HG02884 (cell line): ENCODE data around the gene EHD4.
A peak's percentile ranks its signal among the peaks of the same experiment; 100 is the strongest.

Experiments used
- ATAC-seq: cut with Tn5 transposase; IDR thresholded peaks from one replicate; pipeline ENCODE4 v1.9.1; 2021; ENCODE audit warnings: mild to moderate bottlenecking, moderate library complexity; ENCODE audit not compliant: unreplicated experiment

The EHD4 gene

DNA sequence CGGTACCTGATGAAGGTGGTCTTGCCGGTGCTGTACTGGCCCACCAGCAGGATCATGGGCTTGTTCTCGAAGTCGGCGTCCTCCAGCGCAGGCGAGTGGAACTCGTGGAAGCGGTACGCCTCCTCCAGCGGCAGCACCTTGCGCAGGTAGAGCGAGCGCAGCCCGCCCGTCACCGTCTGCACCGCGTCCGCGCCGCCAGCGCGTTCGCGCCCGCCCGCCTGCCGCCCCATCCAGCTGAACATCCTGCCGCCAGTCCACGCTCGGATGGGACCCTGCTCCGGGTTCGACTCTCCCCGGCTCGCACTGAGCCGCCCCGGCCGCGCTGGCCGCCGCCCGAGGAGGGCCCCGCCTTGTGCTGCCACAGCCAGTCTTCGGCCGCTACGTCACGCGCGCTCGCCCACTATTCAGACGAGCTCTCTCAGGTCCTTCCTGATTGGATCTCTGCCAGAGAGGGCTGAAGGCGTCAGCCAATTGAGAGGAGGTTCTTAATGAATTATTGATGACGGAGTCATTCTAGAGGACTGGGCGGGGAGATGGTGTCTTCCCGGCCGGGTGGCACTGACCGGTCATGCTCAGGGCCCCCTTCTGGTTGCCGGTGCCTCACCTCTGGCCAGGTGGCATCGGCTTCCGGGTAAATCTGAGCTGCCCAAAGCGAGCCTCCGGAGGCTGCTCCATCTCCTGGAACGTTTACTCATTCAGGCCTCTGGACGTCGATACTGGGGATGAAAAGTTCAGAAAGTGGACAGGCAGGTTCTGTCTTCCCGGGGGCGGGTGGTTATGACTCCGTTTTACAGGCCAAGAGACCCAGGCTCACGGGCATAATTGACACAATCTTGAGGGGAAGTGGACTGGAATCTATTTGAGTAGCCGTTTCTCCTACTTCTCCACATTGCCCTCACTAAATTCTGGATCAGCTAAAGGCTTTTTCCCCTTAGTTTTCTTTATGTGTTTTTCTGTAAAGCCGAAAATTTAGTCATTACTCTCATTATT lies at the start of gene EHD4:
Gene EHD4, minus strand, starts transcription at position 305 of the 990 bp plus-strand sequence. Its CDS starts 63 bp downstream, at position 242.
- peak; percentile 73 for ATAC-seq

GRCh38 chr15:42021593-42021992 lies 49.2 kb upstream of the EHD4 start:
- no peak for ATAC-seq

DNA sequence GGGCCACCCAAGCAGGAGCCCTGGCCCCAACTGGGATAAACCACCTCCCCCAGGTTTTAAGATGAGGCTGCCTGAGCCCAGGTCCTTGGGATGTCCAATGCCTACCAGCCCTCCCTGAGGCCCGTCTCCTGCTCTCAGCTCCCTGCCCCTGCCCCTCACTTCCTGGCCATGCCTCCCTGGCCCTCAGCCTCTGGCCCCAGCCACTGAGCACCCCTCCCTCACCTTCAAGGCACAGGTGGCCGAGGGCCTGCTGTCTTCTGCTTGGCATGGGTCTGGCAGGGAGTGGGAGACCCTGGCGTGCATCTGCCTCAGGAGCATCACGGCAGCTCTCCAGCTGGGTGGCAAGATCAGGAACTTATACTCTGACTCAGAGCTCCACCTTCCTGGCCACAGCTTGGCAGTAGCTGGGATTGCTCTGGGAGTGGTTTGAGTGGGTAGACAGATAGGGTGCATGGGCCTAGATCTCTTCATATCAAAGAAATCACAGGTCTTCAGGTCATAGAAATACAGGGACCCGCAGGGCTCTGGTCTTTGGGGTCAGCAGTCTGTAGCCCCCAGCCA lies 48.4 kb upstream of the EHD4 start, which contains the start of gene PLA2G4E:
Gene PLA2G4E, minus strand, starts transcription at position 330 of the 561 bp plus-strand sequence. Its CDS starts 12 bp downstream, at position 318.
- ATAC-seq, result no peak

GRCh38 chr15:42018306-42019224 lies 46.2 kb upstream of the EHD4 start:
- no peak for ATAC-seq

DNA sequence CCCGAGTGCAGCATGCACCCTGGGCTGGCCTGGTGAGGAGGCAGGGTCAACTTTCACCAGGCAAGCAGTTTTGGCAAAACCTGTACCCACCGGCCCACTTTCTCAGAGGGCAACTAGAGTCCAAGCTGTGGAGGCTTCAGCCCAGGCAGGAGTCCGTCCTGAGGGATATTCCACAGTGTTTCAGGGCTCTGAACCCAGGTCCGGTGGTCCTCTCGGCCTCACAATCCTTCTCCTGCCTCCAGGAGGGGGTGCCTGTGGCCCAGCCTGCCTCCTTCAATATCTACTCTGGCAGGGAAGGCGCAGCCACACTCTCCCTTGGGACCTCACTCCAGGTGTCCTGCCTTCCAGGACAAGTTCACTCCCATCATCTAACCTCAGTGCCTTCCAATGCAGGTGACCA lies 44.6 kb upstream of the EHD4 start:
- ATAC-seq, result no peak

DNA sequence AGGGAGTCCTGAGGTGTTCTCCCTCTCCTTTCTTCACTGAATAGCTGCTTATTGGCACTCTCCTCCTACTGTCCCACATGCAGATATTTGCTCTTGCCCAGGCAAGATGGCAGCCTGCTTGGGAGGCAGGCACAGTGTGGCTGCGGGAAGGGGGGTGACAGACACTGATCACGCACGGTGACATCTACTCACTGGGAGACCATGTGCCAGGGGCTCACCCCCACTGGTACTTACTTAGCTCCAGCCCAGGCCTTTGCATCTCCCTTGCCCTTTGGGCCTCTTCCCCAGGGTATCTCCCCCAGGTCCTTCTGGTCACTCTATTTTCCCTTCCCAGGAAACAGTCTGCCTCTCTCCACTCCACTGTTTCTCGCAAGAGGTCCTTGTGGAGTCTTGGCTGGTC lies 42.0 kb upstream of the EHD4 start:
- ATAC-seq, result no peak

DNA sequence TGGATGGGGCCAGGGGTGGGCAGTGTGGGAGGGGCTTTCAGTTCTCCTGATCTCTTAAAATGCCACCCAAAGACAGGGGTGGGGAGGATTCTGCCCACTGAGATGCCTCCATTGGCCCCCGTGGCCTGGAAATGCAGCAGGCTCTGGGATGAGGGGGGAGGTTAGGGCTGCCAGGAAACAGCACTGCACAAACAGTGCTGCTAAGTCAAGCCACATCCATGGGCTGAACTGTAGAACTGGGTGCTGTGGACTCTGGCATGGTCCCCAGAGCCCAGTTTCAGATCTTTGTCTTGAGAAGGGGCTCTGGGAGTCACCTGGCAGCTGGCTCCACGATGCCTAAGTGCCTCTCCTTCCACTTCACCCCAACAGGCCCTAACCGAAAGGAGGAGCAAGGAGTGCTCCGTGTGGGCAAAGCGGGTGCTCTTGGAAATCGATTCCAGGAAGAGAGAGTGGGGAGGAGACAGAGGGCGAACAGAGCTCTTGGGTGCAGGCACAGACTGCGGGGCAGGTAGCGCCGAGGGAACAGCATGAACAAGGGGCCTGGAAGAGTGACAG lies 40.6 kb upstream of the EHD4 start:
- no peak for ATAC-seq

GRCh38 chr15:42012241-42012640 lies 39.9 kb upstream of the EHD4 start:
- no peak for ATAC-seq

DNA sequence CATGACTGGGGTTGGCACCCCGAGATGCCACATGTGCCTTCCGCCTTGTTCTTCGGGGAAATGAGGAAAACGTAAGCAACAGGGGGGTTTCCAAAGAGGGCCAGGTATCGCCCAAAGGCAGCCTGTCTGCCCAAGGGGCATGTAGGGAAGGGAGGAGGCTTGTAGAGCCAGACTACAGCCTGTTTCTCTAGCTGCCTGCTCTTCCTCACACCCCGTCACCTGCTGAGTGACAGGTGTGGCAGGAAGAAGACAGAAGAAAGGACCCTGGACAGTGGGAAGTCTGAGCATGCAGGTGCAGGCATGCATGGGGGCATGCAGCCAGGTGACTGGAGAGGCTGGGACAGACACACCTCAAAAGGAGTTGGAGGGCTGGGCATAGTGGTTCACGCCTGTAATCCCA lies 38.7 kb upstream of the EHD4 start:
- ATAC-seq, result no peak

- ATAC-seq, result no peak
Observed at GRCh38 chr15:42010434-42010833, 38.1 kb upstream of the EHD4 start.

DNA sequence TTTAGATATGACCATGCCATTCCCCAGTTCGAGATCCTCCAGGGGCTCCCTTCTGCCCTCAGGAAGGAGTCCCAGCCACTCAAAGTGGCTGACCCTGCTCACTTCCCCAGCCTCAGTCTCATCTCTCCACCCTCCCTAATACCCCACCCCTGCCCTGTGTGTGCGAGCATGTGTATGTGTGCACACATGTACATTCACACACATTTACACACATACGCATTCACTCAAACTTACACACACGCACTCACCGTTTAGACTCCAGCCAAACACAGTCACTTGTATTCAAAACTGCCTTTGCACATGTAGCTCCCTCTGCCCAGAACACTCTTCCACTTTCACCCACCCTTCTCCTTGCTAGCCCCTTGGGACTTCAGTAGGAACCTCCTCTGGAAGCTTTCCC lies 37.1 kb upstream of the EHD4 start:
- no peak for ATAC-seq

- ATAC-seq, result no peak
Observed at GRCh38 chr15:42009022-42009421, 36.7 kb upstream of the EHD4 start.

DNA sequence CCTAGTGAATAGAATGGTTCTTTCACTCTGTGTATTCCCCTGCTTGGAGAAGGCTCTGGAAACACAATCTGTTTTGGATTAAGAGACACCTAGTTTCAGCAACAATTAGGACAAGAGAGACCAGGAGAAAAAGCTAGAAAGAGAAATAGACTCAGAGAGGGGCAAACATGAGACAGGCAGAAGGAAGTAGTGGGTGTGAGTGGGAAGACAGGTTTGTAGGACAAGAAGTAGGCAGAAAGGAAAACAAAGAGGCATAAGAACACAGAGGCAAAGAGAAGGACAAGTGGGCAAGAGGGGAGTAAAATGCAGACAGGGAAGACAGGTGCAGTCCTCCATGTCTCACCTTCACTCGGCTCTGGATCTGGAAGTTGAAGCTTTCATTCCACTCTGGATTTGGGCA lies 35.0 kb upstream of the EHD4 start:
- no peak for ATAC-seq

- ATAC-seq, result no peak
Observed at GRCh38 chr15:42002333-42002732, 30.0 kb upstream of the EHD4 start.

DNA sequence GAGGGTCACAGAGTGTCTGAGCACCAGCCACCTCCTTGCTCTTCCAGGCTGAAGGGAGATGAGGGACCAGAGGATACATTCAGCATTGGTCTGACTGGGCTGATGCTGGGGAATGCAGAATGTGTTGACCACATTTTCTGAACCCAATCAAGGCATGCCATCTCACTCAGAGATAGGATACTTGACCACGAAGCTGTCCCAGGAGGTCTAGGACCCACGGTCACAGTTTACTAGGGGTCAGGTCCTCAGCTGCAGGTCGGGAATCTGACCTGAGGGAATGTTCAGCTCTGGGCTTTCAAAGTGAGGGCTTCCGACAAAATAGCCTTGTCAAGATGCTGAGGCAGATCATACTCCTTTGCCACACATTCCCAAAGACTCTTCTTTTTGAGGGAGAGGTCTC lies 28.9 kb upstream of the EHD4 start:
- ATAC-seq, result no peak

GRCh38 chr15:41999290-42000285 lies 27.2 kb upstream of the EHD4 start:
- ATAC-seq, result no peak

- no peak for ATAC-seq
Observed at GRCh38 chr15:41997845-41998244, 25.5 kb upstream of the EHD4 start.

DNA sequence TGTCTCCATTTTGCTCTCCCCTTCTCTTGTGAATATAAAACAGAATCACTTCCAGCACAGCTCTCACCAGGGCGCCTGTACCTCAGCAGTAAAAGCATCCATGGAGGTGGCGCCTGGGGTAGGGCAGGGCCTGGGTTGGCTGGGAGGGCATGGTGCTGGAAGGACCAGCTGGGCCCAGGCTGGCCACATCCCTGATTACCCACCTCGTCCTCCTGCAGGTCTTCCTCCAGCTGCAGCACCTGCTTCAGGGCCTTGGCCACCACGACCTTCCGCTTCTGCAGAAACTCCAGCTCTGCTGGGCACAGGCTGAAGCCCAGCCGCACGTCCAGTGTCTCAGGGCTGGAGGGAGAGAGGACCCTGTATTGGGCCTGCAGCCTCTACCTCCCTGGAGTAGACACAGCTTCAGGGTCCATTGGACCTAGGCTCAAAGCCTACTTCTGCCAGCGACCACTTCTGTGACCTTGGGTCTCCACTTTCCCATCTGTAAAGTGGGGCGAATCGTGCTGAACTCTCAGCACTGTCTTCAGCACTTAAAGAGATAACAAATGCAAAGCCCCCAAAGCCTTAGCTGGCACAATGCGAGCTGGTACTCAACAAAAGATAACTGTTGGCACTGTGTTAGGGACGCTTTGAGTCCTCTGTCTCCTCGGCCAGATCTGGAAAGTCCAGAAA lies 24.7 kb upstream of the EHD4 start:
- ATAC-seq, result no peak

GRCh38 chr15:41996376-41996775 lies 24.0 kb upstream of the EHD4 start:
- ATAC-seq, result no peak
